IPS-20b (cell line): Measurements from ENCODE around the gene SEMA5B.

Experiments
- H3K27ac ChIP-seq: one replicate; pipeline ENCODE4 v1.5.1; 2013; ENCODE audit warnings: low read length
- H3K27me3 ChIP-seq: 2 replicates; pipeline ENCODE4 v1.6.1; 2013; ENCODE audit warnings: mild to moderate bottlenecking, low read length, inconsistent platforms; ENCODE audit not compliant: insufficient read depth
- H3K36me3 ChIP-seq: 2 replicates; pipeline ENCODE4 v1.6.1; 2013; ENCODE audit warnings: low read depth, mild to moderate bottlenecking, inconsistent platforms, low read length, moderate library complexity; ENCODE audit not compliant: insufficient read depth
- H3K4me1 ChIP-seq: 2 replicates; pipeline ENCODE4 v1.6.1; 2013; ENCODE audit warnings: mild to moderate bottlenecking, control low read depth, inconsistent platforms, low read length, moderate library complexity; ENCODE audit not compliant: insufficient read depth
- H3K4me3 ChIP-seq: 2 replicates; pipeline ENCODE4 v1.5.1; 2013; ENCODE audit warnings: mild to moderate bottlenecking, low read length, inconsistent platforms
- H3K9ac ChIP-seq: 2 replicates; pipeline ENCODE4 v1.6.1; 2013; ENCODE audit warnings: low read depth, mild to moderate bottlenecking, inconsistent platforms, low read length, moderate library complexity
- H3K9me3 ChIP-seq: 2 replicates; pipeline ENCODE4 v1.6.1; 2013; ENCODE audit warnings: mild to moderate bottlenecking, low read depth, low read length, inconsistent platforms; ENCODE audit not compliant: insufficient read depth

SEMA5B gene

DNA sequence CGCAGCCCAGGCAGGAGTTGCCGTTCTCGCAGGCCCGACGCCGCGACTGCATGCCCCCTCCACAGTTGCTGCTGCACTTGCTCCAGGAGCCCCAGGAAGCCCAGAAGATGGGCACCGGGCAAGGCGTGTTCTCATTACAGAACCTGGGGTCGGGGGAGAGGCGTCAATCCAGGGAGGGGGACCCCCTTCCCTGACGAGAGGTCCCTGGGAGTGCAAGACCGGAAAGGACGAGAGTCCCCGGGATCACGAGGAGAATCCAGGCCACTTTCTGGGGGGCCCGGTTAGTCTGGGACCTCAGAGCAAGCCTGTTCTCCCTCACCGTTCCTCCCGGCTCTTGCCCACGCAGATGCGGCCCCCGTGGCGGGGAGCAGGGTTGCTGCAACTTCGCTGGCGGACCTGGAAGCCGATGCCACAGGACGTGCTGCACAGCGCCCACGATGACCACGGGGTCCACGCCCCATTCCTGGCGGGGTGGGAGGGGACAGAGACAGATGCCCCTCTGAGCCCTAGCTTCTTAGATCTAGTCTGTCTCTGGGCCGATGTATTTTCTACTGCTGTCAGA lies 113.9 kb downstream of the SEMA5B start:
- Histone ChIP-seq H3K4me3 (no peak overlapping the region), H3K36me3 (peaks cover 24% of the 10 kb centered on the region; the same call in 1 of the 2 replicates), H3K9ac (no peak overlapping the region), H3K27ac (no peak overlapping the region), H3K9me3 (no peaks in the 10 kb centered on the region), H3K4me1 (no peaks in the 10 kb centered on the region), H3K27me3 (no peaks in the 10 kb centered on the region; the same call in 1 of the 2 replicates)

- H3K9me3 ChIP-seq: no peaks in the 10 kb centered on the region
- no peaks in the 10 kb centered on the region for H3K4me1 ChIP-seq
- H3K27me3 ChIP-seq: no peaks in the 10 kb centered on the region; the same call in 1 of the 2 replicates
- no peak overlapping the region for H3K4me3 ChIP-seq
- H3K27ac ChIP-seq: no peak overlapping the region
- peaks cover 25% of the 10 kb centered on the region; the same call in 1 of the 2 replicates for H3K36me3 ChIP-seq
- no peak overlapping the region for H3K9ac ChIP-seq
Measured at GRCh38 chr3:122912772-122913538, 114.6 kb downstream of the SEMA5B start.

- peaks cover 25% of the 10 kb centered on the region; the same call in 1 of the 2 replicates for H3K36me3 ChIP-seq
- no peaks in the 10 kb centered on the region for H3K4me1 ChIP-seq
- H3K9me3 ChIP-seq: no peaks in the 10 kb centered on the region
- H3K27ac ChIP-seq: no peak overlapping the region
- no peak overlapping the region for H3K9ac ChIP-seq
- H3K4me3 ChIP-seq: no peak overlapping the region
- no peaks in the 10 kb centered on the region; the same call in 1 of the 2 replicates for H3K27me3 ChIP-seq
Measured at GRCh38 chr3:122911901-122912300, 115.7 kb downstream of the SEMA5B start.

DNA sequence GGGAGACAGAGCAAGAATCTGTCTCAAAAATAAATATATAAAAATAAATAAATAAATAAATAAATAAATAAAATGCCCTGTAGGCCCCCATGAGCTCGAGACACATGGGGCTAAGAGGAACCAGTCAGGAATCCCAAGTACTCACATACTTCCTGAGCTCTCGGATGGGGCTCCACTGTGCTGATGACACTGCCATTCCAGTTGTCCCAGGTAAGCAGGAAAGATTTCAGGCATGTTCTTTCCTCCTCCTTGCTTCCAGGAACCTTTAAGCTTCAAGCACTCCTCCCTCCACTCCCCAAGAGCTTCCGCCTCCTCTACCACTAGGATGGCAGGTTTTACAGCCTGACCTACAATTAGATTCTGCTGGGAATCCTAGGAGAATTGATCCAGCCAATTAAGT lies 119.3 kb downstream of the SEMA5B start:
- no peaks in the 10 kb centered on the region for H3K4me1 ChIP-seq
- peaks cover 25% of the 10 kb centered on the region; the same call in 1 of the 2 replicates for H3K36me3 ChIP-seq
- no peak overlapping the region for H3K4me3 ChIP-seq
- H3K27me3 ChIP-seq: no peaks in the 10 kb centered on the region
- H3K9me3 ChIP-seq: no peaks in the 10 kb centered on the region
- no peak overlapping the region for H3K27ac ChIP-seq
- no peak overlapping the region for H3K9ac ChIP-seq

DNA sequence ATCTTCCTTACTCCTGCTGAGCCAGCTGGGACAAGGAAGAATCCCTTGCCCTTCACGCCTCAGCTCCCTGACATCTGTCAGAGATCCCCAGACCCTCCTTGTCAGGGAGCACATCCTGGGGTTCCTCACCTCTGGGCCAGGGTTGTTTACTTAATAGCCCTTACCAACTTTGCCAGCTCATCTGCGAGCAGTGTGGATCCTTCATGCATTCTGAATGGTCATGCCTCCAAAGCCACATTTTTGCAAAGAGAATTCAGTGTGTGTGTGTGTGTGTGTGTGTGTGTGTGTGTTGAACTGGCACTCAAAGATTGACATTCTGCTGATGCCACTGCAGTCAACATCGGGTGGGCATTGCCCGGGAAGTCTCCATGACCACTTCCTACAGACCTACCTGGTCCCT lies 120.1 kb downstream of the SEMA5B start:
- Histone ChIP-seq H3K4me1 (no peaks in the 10 kb centered on the region), H3K9me3 (no peaks in the 10 kb centered on the region), H3K9ac (no peak overlapping the region), H3K36me3 (peaks cover 24% of the 10 kb centered on the region; the same call in 1 of the 2 replicates), H3K4me3 (no peak overlapping the region), H3K27me3 (no peaks in the 10 kb centered on the region), H3K27ac (no peak overlapping the region)

- no peaks in the 10 kb centered on the region for H3K27me3 ChIP-seq
- H3K27ac ChIP-seq: no peak overlapping the region
- H3K4me3 ChIP-seq: no peak overlapping the region
- no peaks in the 10 kb centered on the region for H3K36me3 ChIP-seq
- H3K4me1 ChIP-seq: no peaks in the 10 kb centered on the region
- no peak overlapping the region for H3K9ac ChIP-seq
- no peaks in the 10 kb centered on the region for H3K9me3 ChIP-seq
Measured at GRCh38 chr3:122903171-122903570, 124.4 kb downstream of the SEMA5B start.

GRCh38 chr3:122902326-122902725 lies 125.2 kb downstream of the SEMA5B start:
- H3K9ac ChIP-seq: no peak overlapping the region
- H3K27me3 ChIP-seq: no peaks in the 10 kb centered on the region
- no peak overlapping the region for H3K4me3 ChIP-seq
- no peaks in the 10 kb centered on the region for H3K36me3 ChIP-seq
- H3K27ac ChIP-seq: no peak overlapping the region
- no peaks in the 10 kb centered on the region for H3K9me3 ChIP-seq
- no peaks in the 10 kb centered on the region for H3K4me1 ChIP-seq

DNA sequence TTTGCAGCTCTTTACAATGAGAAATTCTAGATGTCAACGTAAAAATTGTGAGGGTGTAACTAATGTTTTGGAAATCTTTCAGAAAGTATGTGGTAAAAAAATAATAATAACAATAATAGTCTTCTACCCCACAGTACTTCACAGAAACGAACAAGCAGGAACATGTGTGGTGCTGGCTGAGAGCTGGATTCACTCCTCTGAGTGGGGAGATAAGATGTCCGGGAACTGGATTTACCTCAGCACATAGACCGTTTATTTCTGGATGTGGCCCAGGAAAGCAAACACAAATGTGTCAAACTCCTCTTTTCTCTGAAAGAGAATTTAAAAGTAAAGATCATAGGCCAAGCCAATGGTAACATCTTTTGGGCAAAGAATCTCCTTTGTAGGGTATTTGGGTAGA lies 129.3 kb downstream of the SEMA5B start:
- Histone ChIP-seq H3K27ac (no peak overlapping the region), H3K36me3 (no peaks in the 10 kb centered on the region), H3K4me1 (peaks cover 8% of the 10 kb centered on the region), H3K27me3 (peaks cover 9% of the 10 kb centered on the region; the same call in 1 of the 2 replicates), H3K4me3 (no peak overlapping the region), H3K9ac (no peak overlapping the region), H3K9me3 (no peaks in the 10 kb centered on the region)

- Histone ChIP-seq H3K36me3 (no peaks in the 10 kb centered on the region), H3K27me3 (peaks cover 9% of the 10 kb centered on the region; the same call in 1 of the 2 replicates), H3K4me1 (peaks cover 25% of the 10 kb centered on the region), H3K9ac (no peak overlapping the region), H3K9me3 (no peaks in the 10 kb centered on the region), H3K4me3 (no peak overlapping the region), H3K27ac (no peak overlapping the region)
Measured at GRCh38 chr3:122893754-122894668, 133.6 kb downstream of the SEMA5B start.

GRCh38 chr3:122893282-122893681 lies 134.3 kb downstream of the SEMA5B start:
- H3K9me3 ChIP-seq: no peaks in the 10 kb centered on the region
- no peaks in the 10 kb centered on the region for H3K36me3 ChIP-seq
- H3K9ac ChIP-seq: no peak overlapping the region
- H3K4me1 ChIP-seq: peaks cover 25% of the 10 kb centered on the region
- H3K27ac ChIP-seq: no peak overlapping the region
- peaks cover 9% of the 10 kb centered on the region; the same call in 1 of the 2 replicates for H3K27me3 ChIP-seq
- H3K4me3 ChIP-seq: no peak overlapping the region

- no peaks in the 10 kb centered on the region for H3K36me3 ChIP-seq
- peaks cover 9% of the 10 kb centered on the region; the same call in 1 of the 2 replicates for H3K27me3 ChIP-seq
- peaks cover 25% of the 10 kb centered on the region for H3K4me1 ChIP-seq
- no peaks in the 10 kb centered on the region for H3K9me3 ChIP-seq
- no peak overlapping the region for H3K4me3 ChIP-seq
- H3K27ac ChIP-seq: no peak overlapping the region
- no peak overlapping the region for H3K9ac ChIP-seq
Measured at GRCh38 chr3:122892118-122892960, 135.2 kb downstream of the SEMA5B start.
